Measurements from ENCODE around the gene ATP8A1. TPM values are rescaled to one million over a fixed set of nuclear protein-coding genes. Genes with fewer than 3 reads are reported as not detected.

Gene ATP8A1
- total RNA-seq, 1 experiment from 2014 or later: 14.3 TPM

DNA sequence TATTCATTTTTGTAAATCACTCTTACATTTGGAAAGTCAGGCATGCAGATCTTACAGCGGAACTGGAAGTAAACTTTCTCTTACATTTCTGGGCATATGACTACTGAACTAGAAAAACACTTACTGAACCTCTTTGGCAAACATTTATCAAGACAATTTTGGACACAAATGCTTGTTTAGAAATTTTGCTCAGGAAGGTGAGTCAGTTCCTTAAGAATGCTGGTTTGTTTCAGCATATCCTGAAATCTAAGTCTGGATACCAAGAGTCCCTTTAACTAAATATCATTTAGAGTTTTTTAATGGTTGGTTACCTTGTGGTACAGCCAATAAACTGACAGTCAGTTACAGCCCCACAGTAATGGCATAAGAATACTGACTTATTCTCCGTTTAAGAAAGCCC is 244.7 kb downstream of the ATP8A1 start:
- no peak for ATAC-seq
- ChIA-PET CTCF (interaction anchor here (0.9 kb wide), 1 partner anchor 8 kb away, joined by 3 read pairs; no protein-coding TSS in a partner anchor), POLR2A (no interaction called here)
- Mint-ChIP-seq H3K27me3 (ENCODE audit: low read depth) (peaks cover 16% of the 10 kb centered on the region), H3K4me1 (peaks cover 54% of the 10 kb centered on the region), H3K9me3 (no peaks in the 10 kb centered on the region), H3K27ac (no peak overlapping the region), H3K36me3 (0 out of 2 replicates have a peak, but pooled peaks cover 2% of the 10 kb centered on the region), H3K4me3 (no peak overlapping the region)
- TF ChIP-seq, protein P1, sequence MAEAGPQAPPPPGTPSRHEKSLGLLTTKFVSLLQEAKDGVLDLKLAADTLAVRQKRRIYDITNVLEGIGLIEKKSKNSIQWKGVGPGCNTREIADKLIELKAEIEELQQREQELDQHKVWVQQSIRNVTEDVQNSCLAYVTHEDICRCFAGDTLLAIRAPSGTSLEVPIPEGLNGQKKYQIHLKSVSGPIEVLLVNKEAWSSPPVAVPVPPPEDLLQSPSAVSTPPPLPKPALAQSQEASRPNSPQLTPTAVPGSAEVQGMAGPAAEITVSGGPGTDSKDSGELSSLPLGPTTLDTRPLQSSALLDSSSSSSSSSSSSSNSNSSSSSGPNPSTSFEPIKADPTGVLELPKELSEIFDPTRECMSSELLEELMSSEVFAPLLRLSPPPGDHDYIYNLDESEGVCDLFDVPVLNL (CRISPR knock-in tag; IDR thresholded peaks at IDR 0.05; ENCODE audit: borderline replicate concordance, low read depth): no peak
- TF ChIP-seq EMX1 (CRISPR knock-in tag; IDR thresholded peaks at IDR 0.05) (no peak), FOXP1 (CRISPR knock-in tag; IDR thresholded peaks at IDR 0.05; ENCODE audit: borderline replicate concordance) (no peak), NFYB (CRISPR knock-in tag; conservative IDR thresholded peaks at IDR 0.05; ENCODE audit: low read depth) (no peak), NFATC4 (CRISPR knock-in tag; IDR thresholded peaks at IDR 0.05) (no peak), GABPB1 (CRISPR knock-in tag; IDR thresholded peaks at IDR 0.05) (no peak), CREM (CRISPR knock-in tag; IDR thresholded peaks at IDR 0.05) (no peak), ZNF671 (CRISPR knock-in tag; IDR thresholded peaks at IDR 0.05) (no peak)
- TF ChIP-seq, protein P2, sequence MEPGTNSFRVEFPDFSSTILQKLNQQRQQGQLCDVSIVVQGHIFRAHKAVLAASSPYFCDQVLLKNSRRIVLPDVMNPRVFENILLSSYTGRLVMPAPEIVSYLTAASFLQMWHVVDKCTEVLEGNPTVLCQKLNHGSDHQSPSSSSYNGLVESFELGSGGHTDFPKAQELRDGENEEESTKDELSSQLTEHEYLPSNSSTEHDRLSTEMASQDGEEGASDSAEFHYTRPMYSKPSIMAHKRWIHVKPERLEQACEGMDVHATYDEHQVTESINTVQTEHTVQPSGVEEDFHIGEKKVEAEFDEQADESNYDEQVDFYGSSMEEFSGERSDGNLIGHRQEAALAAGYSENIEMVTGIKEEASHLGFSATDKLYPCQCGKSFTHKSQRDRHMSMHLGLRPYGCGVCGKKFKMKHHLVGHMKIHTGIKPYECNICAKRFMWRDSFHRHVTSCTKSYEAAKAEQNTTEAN (CRISPR knock-in tag; IDR thresholded peaks at IDR 0.05): no peak
- no peak for DNase-seq (ENCODE audit: low spot score)

DNA sequence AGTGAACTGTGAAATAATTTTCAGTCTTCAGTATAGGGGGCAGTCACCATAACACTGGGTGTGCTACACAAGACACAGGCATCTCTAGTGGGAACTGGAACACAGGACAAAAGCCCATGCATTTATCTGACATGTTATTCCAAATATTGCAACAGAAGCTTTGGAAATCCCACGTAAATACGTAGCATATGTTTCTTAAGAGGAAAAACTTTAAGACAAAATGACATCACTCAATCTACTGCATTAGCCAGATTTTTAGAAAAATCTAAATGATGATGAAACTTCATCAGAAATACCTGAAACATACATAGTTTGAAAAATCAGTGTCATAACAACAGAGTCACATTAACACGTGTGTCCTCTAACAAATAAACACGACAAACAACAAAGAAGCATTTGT is 245.1 kb downstream of the ATP8A1 start:
- ChIA-PET POLR2A (no interaction called here), CTCF (interaction anchor here (1.7 kb wide), 1 partner anchor 108 kb away, joined by 5 read pairs; no protein-coding TSS in a partner anchor)
- no peak overlapping the region for H3K4me3 Mint-ChIP-seq

More for the DNA sequence above, 245.1 kb downstream of the ATP8A1 start:
- H3K27me3 Mint-ChIP-seq (ENCODE audit: low read depth): peaks cover 14% of the 10 kb centered on the region
- TF ChIP-seq MYBL2 (CRISPR knock-in tag; IDR thresholded peaks at IDR 0.05): no peak
- TF ChIP-seq, protein P3, sequence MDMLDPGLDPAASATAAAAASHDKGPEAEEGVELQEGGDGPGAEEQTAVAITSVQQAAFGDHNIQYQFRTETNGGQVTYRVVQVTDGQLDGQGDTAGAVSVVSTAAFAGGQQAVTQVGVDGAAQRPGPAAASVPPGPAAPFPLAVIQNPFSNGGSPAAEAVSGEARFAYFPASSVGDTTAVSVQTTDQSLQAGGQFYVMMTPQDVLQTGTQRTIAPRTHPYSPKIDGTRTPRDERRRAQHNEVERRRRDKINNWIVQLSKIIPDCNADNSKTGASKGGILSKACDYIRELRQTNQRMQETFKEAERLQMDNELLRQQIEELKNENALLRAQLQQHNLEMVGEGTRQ (CRISPR knock-in tag; IDR thresholded peaks at IDR 0.05): no peak
- no peak for TF ChIP-seq ZNF232 (CRISPR knock-in tag; IDR thresholded peaks at IDR 0.05)
- TF ChIP-seq, protein P4, sequence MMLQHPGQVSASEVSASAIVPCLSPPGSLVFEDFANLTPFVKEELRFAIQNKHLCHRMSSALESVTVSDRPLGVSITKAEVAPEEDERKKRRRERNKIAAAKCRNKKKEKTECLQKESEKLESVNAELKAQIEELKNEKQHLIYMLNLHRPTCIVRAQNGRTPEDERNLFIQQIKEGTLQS (CRISPR knock-in tag; conservative IDR thresholded peaks at IDR 0.05): no peak
- TF ChIP-seq CBFB (CRISPR knock-in tag; IDR thresholded peaks at IDR 0.05; ENCODE audit: low read depth): no peak
- TF ChIP-seq ZNF396 (CRISPR knock-in tag; IDR thresholded peaks at IDR 0.05; ENCODE audit: borderline replicate concordance): no peak
- no peak for TF ChIP-seq MXD4 (CRISPR knock-in tag; IDR thresholded peaks at IDR 0.05; ENCODE audit: borderline replicate concordance)
- TF ChIP-seq SP1 (CRISPR knock-in tag; conservative IDR thresholded peaks at IDR 0.05): no peak
- TF ChIP-seq PRDM15 (CRISPR knock-in tag; IDR thresholded peaks at IDR 0.05): no peak
- no peak for TF ChIP-seq SMAD3 (CRISPR knock-in tag; IDR thresholded peaks at IDR 0.05; ENCODE audit: borderline replicate concordance)
- no peak for TF ChIP-seq ZBTB21 (CRISPR knock-in tag; IDR thresholded peaks at IDR 0.05; ENCODE audit: borderline replicate concordance)
- no peak for TF ChIP-seq ZNF317 (CRISPR knock-in tag; IDR thresholded peaks at IDR 0.05; ENCODE audit: borderline replicate concordance, low read depth)
- TF ChIP-seq, protein P2 (CRISPR knock-in tag; IDR thresholded peaks at IDR 0.05): no peak
- TF ChIP-seq, protein P5, sequence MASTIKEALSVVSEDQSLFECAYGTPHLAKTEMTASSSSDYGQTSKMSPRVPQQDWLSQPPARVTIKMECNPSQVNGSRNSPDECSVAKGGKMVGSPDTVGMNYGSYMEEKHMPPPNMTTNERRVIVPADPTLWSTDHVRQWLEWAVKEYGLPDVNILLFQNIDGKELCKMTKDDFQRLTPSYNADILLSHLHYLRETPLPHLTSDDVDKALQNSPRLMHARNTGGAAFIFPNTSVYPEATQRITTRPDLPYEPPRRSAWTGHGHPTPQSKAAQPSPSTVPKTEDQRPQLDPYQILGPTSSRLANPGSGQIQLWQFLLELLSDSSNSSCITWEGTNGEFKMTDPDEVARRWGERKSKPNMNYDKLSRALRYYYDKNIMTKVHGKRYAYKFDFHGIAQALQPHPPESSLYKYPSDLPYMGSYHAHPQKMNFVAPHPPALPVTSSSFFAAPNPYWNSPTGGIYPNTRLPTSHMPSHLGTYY (CRISPR knock-in tag; IDR thresholded peaks at IDR 0.05): no peak
- DNase-seq (ENCODE audit: low spot score) (no peak), ATAC-seq (no peak)
- H3K36me3 Mint-ChIP-seq: 0 out of 2 replicates have a peak, but pooled peaks cover 2% of the 10 kb centered on the region
- H3K4me1 Mint-ChIP-seq: peaks cover 52% of the 10 kb centered on the region
- no peak overlapping the region for H3K27ac Mint-ChIP-seq
- H3K9me3 Mint-ChIP-seq: no peaks in the 10 kb centered on the region
